GM08714 (cell line): Measurements from ENCODE around the gene MAPKAPK2.

Source experiments
- H3K4me3 ChIP-seq: fragments of 200-500 bp; sonication (Bioruptor generic); 2 replicates; pipeline ENCODE4 v1.5.1; 2014; ENCODE audit warnings: mild to moderate bottlenecking, low read length, inconsistent platforms
- ZNF274 ChIP-seq: IDR thresholded peaks from 2 replicates; pipeline ENCODE4 v1.6.1; 2012; ENCODE audit warnings: mild to moderate bottlenecking, low read depth, low read length

Gene MAPKAPK2

DNA sequence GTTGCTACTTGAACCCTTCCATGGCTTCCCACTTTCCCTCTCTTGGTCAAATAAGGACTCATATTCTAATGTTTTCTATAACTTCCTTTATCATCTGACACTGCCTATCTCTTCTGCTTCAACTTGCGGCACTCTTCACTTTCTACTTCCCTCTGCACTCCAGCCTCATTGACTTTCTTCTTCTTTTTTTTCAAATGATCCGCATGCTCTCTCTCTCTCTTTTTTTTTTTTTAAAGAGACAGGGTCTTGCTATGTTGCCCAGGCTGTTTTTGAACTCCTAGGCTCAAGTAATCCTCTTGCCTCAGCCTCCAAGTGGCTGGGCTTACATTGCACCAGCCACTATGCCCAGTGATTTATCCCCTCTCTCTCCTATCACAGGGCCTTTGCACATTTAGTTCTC, 94.9 kb downstream of the MAPKAPK2 start:
- no peak for TF ChIP-seq ZNF274

DNA sequence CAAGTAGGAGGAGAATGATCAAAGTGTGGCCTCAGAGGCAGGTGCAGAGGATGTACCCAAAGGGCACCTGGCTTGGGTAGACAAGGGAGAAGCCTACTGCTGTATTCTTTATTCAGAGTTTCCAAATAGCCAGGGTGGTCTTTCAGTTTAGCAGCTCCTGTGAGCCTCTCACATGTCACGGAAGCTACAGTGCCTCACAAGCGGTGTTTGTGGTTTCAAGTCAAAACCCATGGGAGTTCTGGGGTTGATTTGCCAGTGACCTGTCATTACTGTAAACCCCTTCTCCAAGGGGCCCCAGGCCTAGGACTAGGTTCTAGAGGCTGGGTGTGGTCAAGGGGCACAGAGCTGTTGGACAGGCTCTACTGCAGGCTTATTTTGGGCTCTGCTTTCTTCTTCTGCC, 97.7 kb downstream of the MAPKAPK2 start:
- no peak overlapping the region; the same call in 1 of the 2 replicates for H3K4me3 ChIP-seq
- no peak for TF ChIP-seq ZNF274

More for the DNA sequence above, 94.9 kb downstream of the MAPKAPK2 start:
- no peak overlapping the region for H3K4me3 ChIP-seq

DNA sequence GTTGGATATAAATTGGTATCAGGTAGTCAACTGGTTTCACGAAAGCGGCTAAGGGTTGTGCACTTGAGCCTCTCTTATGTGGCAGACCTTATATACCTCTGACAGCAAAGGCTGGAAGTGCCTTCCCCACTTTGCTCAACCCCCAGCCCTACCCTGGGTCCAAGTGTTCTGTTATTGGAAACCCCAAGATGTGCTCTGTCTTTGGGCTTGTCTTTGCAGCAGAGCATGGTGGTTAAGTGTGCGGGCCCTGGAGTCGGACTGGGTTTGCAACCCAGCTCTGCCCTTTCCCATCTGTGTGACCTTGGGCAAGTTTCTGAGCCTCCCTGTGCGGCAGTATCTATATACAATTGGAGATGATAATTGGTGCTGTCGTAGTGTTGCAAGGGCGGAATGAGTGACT, 98.8 kb downstream of the MAPKAPK2 start:
- no peak overlapping the region for H3K4me3 ChIP-seq
- no peak for TF ChIP-seq ZNF274
